GM19468 (cell line): Measurements from ENCODE around the gene TMCO4.

Source experiments
- ATAC-seq: cut with Tn5 transposase; IDR thresholded peaks from one replicate; pipeline ENCODE4 v1.9.1; 2021; ENCODE audit warnings: mild to moderate bottlenecking, moderate library complexity, moderate number of reproducible peaks; ENCODE audit not compliant: unreplicated experiment; ENCODE audit errors: extremely low read depth

Gene TMCO4

DNA sequence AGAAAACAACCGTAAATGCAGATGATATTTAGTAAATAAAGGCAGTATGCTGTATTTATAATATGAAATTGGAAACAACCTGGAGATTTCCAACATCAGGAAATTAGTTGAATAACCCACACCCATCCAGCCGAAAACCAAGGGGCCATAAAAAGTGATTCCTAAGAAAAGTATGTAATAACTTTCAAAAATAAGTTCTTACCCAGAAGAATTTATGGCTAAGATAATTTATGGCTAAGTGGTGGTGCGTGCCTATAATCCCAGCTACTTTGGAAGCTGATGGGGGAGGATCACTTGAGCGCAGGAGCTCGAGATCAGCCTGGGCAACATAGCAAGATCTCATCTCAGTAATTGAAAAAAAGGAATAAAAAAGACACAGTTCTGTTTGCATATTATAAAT lies 43.2 kb downstream of the TMCO4 start:
- no peak for ATAC-seq

DNA sequence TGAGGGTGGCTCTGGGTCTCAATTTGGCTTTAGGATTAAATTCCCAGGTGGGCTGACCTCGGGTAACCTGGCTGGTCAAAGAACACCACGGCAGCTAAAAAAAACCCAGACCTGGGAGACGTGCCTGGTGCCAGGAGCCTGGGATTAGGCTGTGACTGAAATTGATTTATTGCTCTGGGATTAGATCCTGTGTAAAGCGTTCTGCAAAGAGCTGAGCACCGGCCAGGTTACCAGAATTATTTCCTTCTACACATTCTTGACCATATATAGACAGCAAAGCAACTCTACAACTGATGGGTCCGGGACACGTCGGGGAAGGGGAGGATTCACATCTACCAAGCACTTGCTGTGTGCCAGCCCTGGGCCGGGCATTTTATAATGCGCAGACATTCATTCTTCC lies 45.2 kb downstream of the TMCO4 start:
- no peak for ATAC-seq

DNA sequence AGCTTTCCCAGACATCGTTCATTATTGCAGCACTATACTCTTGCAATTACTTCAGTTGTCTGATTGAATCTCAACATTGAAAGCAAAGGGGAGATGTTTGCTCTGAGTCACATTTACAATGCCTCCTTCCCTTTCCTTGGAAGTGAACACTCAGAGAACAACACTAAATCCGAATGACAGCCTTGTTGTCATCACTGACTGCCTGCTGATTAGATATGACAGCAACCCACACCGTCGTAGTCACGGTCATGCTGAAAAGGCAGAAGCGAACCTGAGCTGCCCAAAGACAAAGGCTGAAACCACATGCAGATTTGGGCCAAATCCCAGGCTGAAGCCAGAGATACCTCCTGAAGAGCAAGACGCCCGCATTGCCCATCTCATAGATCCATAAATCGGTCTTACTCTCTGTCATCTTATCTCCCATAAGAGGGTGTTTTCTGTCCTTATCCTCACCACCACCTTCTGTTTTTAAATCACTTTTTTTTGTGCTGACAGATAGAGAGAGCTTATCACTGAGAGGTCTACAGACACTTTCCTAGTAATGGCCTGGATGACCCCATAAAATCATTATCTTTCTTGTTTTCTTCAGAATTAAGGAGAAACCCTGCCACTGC lies 47.5 kb downstream of the TMCO4 start:
- no peak for ATAC-seq

DNA sequence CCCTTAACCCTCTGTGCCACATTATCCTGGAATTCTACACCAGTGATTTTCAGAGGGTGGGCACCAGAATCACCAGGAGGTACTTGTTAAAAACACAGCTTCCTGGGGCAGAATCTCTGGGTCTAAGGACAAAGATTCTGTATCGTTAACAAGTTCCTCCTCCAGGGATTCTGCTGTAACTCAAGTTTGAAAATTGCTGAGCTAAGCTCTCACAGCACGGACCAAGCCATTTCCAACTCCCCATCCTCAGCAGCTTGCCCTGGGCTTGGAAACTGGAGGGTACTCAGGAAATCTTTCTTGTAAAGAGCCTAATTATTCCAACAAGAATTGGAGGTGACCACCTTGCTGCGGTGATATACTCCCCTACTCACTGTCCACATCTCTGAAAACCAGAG lies 48.8 kb downstream of the TMCO4 start:
- no peak for ATAC-seq

DNA sequence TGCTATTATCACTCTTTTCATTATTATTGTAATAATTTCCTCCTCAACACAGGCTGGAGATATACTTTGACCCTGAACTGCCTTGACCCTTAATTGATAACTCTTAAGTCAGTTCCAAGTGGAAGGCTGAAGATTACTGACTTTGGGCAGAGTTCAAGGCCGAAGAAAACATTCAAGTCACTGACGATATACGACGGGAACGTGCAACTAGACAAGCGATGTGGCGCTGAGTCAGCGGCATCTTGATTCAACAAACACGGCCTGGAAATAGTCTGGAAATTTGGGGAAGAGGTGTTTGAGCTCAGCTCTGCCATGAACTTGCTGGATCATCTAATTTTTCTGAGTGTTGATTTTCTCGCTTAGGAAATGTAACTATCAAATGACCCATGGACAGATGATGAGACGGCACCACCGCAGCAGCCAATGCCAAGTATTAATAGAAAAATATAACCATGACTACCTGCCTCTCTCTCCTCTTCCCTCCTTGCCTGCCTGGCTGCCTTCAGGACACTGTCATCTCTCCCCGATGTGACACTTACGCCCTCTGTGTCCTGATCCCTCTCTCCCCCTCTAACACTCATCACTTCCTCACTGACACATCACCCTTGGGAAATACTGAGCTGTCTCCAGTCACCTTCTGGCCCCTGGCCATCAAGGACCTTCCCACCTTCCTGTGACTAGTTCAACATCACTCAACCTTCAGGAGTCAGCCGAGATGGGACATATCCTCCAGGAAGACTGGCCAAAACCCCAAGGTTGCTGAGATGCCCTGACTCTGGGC lies 49.4 kb downstream of the TMCO4 start:
- ATAC-seq: no peak

DNA sequence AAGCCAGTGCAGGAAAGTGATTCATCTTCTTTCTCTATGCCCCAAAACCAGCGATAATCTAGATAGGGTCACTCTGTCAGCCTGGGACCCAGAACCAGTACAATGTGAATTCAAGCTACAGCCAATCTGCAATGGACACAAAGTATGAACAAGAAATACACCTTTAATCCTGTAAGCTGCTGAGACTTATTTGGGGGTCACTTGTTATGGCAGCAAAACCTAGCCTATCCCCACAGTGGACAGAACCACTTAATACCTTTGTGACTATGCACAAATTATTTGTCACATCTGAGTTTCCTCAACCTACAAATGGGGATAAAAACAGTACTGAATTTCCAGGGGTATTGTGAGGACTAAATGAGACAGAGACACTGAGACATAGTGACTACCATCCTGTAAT lies 50.0 kb downstream of the TMCO4 start:
- no peak for ATAC-seq

DNA sequence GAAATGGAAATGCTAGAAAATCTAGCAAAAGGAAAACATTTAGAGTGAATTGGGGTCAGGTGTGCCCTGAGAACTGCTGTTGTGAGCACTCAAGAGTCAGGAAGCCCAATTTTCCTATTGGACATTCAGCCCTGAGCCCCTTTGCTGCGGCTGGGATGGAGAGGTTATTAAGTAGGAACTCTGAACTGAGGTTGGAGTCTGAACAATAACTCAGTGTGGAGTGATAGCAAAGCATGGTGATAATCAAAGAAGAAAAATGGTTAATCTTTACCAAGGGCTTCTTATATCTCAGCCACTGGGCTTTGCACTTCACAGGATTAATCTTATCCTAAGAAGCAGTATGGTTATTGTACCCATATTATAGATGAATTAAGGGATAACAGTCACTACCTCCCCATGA lies 52.0 kb downstream of the TMCO4 start:
- ATAC-seq: no peak

DNA sequence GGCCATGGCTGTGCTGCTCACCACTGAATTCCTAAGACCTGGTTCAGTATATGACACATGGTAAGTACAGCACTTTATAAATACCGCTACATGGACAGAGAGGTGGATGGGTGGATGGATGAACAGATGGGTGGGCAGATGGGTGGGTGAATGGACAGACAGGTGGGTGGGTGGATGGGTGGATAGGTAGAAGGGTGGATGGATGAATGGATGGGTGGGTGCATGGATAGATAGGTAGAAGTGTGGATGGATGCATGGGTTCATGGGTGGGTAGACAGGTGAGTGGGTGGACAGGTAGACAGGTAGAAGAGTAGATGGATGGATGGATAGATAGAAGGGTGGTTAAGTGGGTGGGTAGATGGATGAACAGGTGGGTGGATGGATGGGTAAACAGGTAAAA lies 54.8 kb downstream of the TMCO4 start:
- ATAC-seq: no peak

DNA sequence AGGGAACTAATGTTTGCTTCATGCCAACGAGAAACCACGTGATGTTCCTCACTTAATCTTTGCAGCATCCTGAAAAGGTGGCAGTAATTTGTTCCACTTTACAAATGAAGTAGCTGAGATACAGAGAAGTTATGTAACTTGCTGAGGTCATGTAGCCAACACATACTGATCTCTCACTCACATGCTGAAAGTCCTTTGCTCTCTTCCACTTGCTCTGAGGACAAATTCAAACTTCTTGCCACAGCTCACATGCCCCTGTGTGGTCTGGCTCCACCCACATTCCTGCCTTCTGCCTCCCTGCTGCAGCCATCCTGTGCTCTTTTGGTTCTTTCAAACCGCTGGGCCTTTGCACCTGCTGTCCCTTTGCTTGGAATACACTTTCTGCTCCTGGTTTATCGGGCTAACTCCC lies 55.4 kb downstream of the TMCO4 start:
- no peak for ATAC-seq

DNA sequence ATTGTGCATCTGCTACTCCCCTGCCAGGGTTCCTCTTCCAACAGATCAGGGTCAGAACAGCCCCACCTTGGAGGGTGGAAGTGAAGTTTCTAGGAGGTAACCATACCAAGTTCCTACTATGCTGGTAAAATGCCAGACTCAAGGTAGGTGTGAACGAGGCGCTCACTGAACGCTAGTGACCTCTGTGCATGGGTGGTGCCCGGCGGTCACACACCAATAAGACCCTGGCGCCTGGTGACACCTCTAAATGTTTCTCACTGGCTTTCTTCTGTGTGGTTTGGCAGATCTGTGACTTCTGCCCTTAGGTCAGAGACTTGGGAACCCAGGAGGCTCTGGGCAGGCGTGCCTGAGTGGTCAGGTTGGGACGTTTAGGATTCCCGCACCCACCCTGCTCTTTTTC lies 55.9 kb downstream of the TMCO4 start:
- no peak for ATAC-seq

DNA sequence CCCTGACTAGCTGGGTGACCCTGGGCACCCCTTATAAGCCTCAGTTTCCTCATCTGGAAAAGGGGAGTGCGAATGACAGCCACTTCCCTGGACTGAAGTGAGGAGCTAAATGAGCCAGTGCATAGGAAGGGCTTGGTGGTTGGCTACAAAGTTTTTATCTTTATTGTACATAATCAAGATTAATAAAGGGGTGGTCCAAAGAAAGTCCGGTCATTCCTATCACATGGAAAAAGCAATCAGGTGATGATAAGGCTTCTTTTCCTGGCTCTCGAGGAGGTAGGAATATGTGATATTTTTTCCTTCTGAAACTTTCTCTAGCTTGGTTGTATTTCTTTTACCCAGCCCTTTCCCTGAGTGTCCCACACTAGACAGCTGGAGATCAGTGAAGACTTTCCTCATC lies 56.5 kb downstream of the TMCO4 start:
- no peak for ATAC-seq

DNA sequence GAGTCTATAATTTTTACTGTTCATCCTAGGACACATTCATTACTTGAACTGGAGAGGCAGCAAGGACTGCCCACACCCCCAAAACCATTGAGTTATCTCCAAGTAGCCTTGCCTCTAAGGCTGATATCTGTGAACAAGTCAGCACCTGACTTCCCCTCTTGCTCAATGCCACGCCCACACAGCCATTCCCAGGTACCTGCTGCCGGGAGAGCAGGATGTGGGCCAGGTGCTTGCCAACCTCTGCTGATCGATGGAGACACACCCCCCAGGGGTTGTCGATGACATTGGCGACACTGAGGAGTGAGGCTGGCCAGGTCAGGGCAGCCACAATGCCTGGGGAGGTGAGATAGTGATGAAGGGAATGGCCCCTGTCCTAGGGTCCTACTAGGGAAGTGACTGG lies 60.1 kb downstream of the TMCO4 start:
- ATAC-seq: no peak

DNA sequence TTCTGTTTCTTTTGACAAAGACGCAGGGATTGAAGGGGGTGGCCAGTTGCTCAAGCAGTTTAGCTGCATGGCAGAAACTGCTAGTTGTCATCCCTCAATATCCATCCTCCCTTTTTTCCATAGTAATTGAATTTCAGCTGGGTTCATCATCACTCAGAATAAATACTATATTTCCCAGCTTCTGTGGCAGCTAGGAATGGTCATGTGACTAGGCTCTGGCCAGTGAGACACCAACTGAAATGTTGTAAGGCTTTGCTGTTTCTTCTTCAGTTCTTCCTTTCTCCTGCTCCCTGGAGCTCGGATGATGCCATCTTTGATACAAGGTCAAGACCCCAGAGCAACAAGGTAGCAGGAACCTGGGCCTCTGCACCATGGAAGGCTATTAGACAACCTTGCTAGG lies 61.0 kb downstream of the TMCO4 start:
- ATAC-seq: no peak

DNA sequence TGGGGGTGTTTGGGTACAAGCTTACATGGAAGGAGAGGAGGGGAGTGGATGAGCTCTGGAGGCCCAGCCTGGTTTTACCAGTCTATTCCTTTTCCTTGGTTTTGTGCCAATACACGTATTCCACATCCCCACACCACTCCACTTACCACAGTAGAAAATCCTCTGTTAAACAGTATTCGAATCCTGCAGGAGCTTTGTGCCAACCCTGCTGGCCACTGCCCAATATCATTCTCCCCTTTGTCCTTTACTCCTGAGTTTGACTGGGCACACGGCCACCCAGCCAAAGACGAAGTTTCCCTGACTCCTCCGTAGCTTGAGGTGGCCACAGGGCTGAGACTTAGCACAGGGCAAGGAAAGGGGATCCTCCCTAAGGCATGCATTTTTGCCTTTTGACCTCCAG lies 61.6 kb downstream of the TMCO4 start:
- ATAC-seq: no peak

DNA sequence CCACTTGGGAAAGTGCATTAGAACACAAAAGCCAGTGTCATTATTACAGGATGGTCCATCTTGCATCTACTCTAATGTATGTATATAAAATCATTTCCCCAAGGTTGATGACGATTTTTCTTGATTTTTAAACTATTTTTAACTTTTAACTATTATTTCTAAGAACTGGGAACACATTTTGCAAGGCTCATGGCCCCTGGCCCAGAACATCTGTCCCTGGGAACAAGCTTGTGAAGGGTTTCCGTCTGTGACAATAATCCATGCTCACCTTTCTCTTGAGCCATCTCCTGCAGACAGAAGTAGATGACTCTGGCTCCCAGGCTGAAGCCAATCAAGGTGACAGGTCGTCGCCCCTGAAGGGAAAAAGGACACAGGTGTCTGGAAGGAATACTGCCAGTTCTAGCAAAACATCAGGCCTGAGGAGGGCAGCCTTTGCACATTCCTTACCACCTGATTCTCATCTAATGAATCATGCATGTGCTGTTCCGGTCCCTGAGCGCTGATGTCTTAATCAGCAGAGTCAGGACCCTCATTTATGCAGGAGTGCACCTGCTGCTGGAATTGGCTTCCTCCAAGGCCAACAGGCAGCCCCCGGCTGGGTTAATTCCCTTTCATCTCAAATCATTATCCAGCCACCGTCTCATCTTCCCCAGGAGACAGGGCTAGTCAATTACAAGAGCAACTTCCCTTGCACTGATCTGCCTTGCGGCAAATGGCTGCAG lies 62.5 kb downstream of the TMCO4 start:
- no peak for ATAC-seq

DNA sequence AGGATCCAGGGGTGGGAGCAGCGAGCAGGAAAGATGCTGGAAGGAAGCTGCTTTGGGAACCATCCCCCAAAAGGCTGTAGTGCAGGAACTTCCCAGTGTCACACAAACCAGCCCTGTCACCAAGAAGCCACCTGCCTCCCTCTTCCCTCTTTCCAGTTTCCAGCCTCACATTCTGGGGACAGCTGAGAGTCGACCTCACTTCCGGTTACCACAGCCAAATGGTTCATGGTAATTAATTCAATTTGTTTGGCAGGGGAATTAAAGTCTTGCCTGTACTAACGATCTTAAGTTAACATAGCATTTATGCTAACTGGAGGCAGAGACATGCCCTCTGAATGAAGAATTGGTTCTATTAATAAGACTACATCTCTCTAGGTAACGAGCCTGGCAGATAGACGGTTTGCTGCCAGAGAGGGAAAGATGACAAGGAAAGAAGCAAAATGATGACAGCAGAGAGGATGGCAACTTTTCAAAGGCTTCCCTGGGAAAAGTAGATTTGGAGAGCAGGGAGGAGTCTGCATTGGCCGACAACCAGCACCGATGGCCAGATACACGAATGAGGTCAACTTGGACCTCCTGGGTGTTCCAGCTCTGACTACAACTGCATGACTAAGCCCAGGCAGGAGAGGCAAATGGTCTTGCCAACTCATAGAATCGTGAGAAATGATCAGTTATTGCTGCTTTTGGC lies 64.1 kb downstream of the TMCO4 start:
- no peak for ATAC-seq

DNA sequence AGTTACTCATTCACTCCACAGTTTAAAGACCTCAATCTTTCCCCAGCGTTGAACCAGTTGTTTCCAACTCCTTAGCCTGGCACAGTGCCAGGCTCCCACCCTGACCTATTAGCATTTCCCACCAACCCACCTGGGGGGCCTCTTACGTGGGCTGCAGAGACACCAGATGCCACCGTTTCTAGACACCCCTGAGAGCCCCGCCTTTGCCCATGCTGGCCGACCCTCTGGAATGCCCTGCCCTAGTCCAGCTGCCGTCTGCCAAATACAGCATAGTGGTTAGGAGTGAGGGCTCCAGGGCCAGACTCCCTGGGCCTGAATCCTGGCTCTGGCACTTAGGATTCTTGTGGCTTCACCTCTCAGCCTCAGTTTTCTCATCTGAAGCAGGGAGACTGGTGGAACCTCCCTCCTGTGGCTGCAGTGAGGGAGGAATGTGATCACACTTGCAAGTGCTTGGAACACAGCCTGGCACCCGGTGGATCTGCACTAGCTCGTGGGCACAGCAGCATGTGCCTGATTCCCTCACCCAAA lies 65.2 kb downstream of the TMCO4 start:
- no peak for ATAC-seq

DNA sequence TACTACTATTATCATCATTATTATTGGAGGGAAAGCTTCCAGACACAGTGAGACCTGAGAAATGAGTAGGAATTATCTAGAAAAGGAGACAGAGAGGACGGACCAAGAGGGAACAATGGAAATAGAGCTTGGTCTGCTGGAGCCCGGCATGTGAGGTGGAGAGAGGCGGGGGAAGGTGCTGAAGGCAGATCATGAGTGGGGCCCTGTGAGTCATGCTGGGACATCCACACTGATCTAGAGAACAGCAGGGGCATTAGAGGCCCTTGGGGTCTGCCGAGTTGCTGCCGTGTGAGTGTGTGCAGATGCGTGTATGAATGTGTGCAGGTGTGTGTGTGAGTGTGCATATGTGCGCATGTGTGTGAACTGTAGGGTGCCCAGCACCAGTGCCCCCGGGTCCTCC lies 65.7 kb downstream of the TMCO4 start:
- ATAC-seq: no peak

DNA sequence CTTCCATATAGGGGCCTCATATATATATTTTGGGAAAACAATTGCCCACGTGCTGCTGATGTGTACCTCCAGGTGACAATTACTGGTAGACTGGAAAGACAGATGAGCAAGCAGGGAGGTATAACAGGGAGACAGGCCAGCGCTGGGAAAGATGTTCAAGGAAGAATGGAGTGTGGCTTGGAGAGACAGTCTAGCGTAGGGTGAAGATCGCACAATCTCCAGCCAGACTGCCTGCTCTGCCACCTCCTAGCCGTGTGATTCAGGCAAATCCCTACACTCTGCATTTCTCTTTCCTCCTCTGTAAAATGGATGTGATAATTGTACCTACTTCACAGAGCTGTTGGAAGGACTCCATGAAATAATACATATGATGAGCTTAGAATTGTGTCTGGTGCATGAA lies 66.1 kb downstream of the TMCO4 start:
- ATAC-seq: no peak

DNA sequence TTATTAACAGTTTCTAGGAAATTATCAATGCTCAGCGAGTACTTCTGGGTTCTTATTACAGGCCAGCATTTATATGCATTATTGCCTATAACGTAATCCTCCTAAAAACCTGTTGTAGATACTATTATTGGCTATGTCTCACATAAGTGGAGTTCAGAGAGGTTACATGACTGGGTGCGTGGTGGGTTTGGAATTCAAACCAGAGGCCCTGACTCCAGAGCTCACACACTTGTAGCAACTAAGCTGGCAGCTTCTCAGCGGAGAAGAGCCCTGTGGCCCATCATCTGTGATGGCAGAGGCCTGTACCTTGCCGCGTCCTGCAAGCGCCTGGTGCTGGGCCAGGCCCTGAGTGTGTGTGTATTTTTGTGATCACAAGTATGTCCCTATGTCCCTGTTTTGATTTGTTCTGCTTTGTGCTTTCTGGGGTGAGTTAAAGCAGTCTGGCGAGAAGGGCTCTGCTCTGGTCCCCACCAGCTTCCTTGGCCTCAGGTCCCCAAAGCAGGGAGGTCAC lies 68.3 kb downstream of the TMCO4 start:
- no peak for ATAC-seq

DNA sequence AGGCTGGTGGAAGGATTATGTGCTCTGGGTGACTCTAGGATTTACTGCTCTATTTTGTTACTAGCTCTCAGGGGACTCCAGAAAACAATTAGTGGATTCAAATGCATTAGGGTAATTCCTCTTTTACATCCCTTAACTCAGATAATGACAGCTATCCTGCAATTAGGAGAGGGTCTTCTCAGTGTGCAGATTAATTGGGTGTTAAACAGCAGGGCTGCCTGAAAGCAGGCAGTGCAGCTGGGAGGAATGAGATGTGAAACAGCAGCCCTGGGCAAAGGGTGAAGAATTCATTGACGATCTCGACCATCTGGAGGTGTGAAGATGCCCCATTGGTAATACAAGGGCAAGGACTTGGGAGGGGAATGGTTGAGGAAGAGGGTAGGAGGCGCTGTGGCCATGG lies 68.9 kb downstream of the TMCO4 start:
- ATAC-seq: no peak
